Measurements from ENCODE around the gene SERBP1. TPM values are rescaled to one million over a fixed set of nuclear protein-coding genes. Genes with fewer than 3 reads are reported as not detected.

Gene SERBP1
- total RNA-seq, 6 experiments from 2014 or later: 192 to 263 (median 242) TPM

DNA sequence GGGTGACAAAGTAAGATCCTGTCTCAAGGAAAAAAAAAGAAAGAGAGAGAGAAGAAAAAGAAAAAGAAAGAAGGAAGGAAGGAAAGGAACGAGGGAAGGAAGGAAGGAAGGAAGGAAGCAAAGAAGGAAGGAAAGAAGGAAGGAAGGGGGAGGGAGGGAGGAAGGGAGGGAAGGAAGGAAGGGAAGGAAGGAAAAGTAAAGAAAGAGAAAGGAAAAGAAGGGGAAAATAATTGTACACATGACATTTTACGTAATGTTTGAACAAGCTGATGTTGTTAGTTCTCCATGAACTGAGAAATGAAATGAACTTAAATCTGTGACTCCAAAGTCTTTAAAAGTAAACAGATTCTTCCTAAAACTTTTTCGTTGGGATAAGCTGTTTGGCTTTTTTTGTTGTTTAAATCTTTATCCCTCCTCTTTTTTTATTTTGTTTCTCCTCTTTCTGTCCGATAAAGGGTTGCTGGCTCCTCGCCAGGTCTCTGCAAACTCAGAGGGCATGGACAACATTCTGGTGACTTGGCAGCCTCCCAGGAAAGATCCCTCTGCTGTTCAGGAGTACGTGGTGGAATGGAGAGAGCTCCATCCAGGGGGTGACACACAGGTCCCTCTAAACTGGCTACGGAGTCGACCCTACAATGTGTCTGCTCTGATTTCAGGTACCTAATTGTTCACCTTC, 62.7 kb downstream of the SERBP1 start:
- no peaks in the 10 kb centered on the region for H3K36me3 Mint-ChIP-seq (ENCODE audit: low read depth)
- no peak overlapping the region for H3K27ac Mint-ChIP-seq
- no peak for DNase-seq
- TF ChIP-seq, protein P1, sequence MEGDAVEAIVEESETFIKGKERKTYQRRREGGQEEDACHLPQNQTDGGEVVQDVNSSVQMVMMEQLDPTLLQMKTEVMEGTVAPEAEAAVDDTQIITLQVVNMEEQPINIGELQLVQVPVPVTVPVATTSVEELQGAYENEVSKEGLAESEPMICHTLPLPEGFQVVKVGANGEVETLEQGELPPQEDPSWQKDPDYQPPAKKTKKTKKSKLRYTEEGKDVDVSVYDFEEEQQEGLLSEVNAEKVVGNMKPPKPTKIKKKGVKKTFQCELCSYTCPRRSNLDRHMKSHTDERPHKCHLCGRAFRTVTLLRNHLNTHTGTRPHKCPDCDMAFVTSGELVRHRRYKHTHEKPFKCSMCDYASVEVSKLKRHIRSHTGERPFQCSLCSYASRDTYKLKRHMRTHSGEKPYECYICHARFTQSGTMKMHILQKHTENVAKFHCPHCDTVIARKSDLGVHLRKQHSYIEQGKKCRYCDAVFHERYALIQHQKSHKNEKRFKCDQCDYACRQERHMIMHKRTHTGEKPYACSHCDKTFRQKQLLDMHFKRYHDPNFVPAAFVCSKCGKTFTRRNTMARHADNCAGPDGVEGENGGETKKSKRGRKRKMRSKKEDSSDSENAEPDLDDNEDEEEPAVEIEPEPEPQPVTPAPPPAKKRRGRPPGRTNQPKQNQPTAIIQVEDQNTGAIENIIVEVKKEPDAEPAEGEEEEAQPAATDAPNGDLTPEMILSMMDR (IDR thresholded peaks at IDR 0.05): no peak
- no peak overlapping the region for H3K4me3 Mint-ChIP-seq
- H3K27me3 Mint-ChIP-seq (ENCODE audit: insufficient read depth): no peaks in the 10 kb centered on the region; the same call in 1 of the 2 replicates
- no peaks in the 10 kb centered on the region for H3K9me3 Mint-ChIP-seq
- peaks cover 21% of the 10 kb centered on the region for H3K4me1 Mint-ChIP-seq (ENCODE audit: low read depth)

DNA sequence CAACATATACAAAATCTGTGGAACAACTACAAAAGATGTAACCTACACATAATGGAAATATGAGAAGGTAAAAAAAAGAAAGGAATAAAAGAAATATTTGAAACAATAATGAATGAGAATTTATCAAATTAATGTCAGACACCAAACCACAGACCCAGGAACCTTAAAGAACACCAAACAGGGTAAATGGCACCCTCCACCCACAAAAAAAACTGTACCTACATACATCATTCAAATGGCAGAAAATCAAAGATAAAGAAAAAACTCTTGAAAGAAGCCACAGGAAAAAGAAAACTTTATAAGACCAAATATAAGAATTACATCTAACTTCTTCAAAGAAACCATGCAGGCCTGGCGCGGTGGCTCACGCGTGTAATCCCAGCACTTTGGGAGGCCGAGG, 68.6 kb downstream of the SERBP1 start:
- Mint-ChIP-seq H3K27me3 (ENCODE audit: insufficient read depth) (no peaks in the 10 kb centered on the region; the same call in 1 of the 2 replicates), H3K9me3 (no peaks in the 10 kb centered on the region)
- TF ChIP-seq, protein P1 (IDR thresholded peaks at IDR 0.05): no peak

DNA sequence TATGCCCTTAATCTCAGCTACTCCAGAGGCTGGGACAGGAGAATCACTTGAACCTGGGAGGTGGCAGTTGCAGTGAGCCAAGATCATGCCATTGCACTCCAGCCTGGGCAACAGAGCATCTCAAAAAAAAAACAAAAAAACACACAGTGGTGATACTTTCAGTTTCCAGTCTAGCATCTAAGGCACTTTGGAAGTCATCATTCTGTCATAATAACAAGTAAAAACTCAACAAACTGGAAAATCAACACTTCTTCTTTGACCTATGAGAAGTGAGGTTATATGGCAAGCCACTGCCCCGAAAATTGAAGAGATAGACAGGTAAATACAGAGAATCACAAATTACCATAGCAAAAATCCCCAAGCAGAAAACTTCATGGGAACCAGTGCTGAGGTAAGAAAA, 70.6 kb downstream of the SERBP1 start:
- Mint-ChIP-seq H3K27ac (no peak overlapping the region), H3K4me1 (ENCODE audit: low read depth) (peaks cover 19% of the 10 kb centered on the region), H3K9me3 (no peaks in the 10 kb centered on the region), H3K36me3 (ENCODE audit: low read depth) (no peaks in the 10 kb centered on the region), H3K4me3 (no peak overlapping the region), H3K27me3 (ENCODE audit: insufficient read depth) (no peaks in the 10 kb centered on the region; the same call in 1 of the 2 replicates)
- DNase-seq: no peak
- TF ChIP-seq, protein P1 (IDR thresholded peaks at IDR 0.05): no peak

More for the DNA sequence above, 68.6 kb downstream of the SERBP1 start:
- H3K27ac Mint-ChIP-seq: no peak overlapping the region
- no peaks in the 10 kb centered on the region for H3K36me3 Mint-ChIP-seq (ENCODE audit: low read depth)
- DNase-seq: no peak
- no peak overlapping the region for H3K4me3 Mint-ChIP-seq
- peaks cover 3% of the 10 kb centered on the region for H3K4me1 Mint-ChIP-seq (ENCODE audit: low read depth)

Other genes starting within 250 kb of the SERBP1 start
- not detected for gene IL12RB2, start 122.5 kb downstream of the SERBP1 start, total RNA-seq (2021; fragmentation: NEBNext Ultra II Directional; extraction: Animal tissue kit (Norgen Biotek cat#: 25700))